Endothelial cell of umbilical vein (primary cell): ENCODE results near the gene CES5A. TPM values are rescaled to one million over a fixed set of nuclear protein-coding genes. Genes with fewer than 3 reads are reported as not detected.

Experiments
- BruUV-seq: library from RNA; stranded (reverse); fragments of 400-500 nt; replicated peaks from 2 replicates; lab custom pipeline; 2021; lab: Mats Ljungman, UMichigan
- CTCF ChIA-PET: fragments of 300-600, 350-600 bp; sonication (Branson Sonifier 250); formaldehyde crosslinking; loops from one replicate; lab custom pipeline; 2021; ENCODE audit warnings: antibody characterized with exemption, inconsistent platforms; lab: Charles Lee
- POLR2A ChIA-PET: fragments of 300-600, 350-600 bp; sonication (Branson Sonifier 250); formaldehyde crosslinking; loops from one replicate; lab custom pipeline; 2021; ENCODE audit warnings: antibody characterized with exemption, inconsistent platforms; lab: Charles Lee
- DNase-seq: peaks from one replicate; pipeline ENCODE4 v3.0.0-alpha.2; 2011; ENCODE audit warnings: low read depth, low spot score
- FAIRE-seq: peaks from 2 replicates; lab custom pipeline; 2011; peaks lifted over from hg19 to GRCh38; lab: Jason Lieb, UNC
- H2AFZ ChIP-seq: 2 replicates; pipeline ENCODE4 v1.6.0; 2012; ENCODE audit warnings: low read depth, low read length, control low read depth, inconsistent platforms
- H3K27ac ChIP-seq: 2 replicates; pipeline ENCODE4 v1.5.1; 2011; ENCODE audit warnings: low read depth, mild to moderate bottlenecking, control low read depth, low read length, moderate library complexity; ENCODE audit not compliant: insufficient read depth
- H3K27me3 ChIP-seq, 2 experiments: 2 replicates each; pipeline versions ENCODE4 v1.6.0 to v1.6.1; 2011; ENCODE audit warnings: low read length in 2 of 2, mixed read lengths in 1 of 2; ENCODE audit not compliant: control insufficient read depth in 2 of 2, insufficient read depth in 2 of 2
- H3K36me3 ChIP-seq, 2 experiments: 2 replicates in 1 of 2; 3 replicates in 1 of 2; pipeline ENCODE4 v1.5.1; 2011; ENCODE audit warnings: low read length in 2 of 2, mild to moderate bottlenecking in 1 of 2, moderate library complexity in 1 of 2; ENCODE audit not compliant: control insufficient read depth in 2 of 2, insufficient read depth in 2 of 2; ENCODE audit errors: extremely low read depth in 1 of 2
- H3K4me1 ChIP-seq: 3 replicates; pipeline ENCODE4 v1.5.1; 2011; ENCODE audit warnings: mild to moderate bottlenecking, low read length; ENCODE audit not compliant: control insufficient read depth, insufficient read depth; ENCODE audit errors: extremely low read depth
- H3K4me2 ChIP-seq: 2 replicates; pipeline ENCODE4 v1.6.1; 2011; ENCODE audit warnings: low read length, control low read depth, mixed read lengths; ENCODE audit not compliant: insufficient read depth
- H3K4me3 ChIP-seq, 3 experiments: fragments of 200-600 bp in 1 of 3; sonication (generic), shearing (Covaris generic) in 1 of 3; replicated peaks in 1 of 3; 2 replicates each; pipeline ENCODE4 v1.5.1; 2011 to 2016; ENCODE audit warnings: control low read depth in 3 of 3, low read length in 3 of 3, mild to moderate bottlenecking in 2 of 3, inconsistent platforms in 1 of 3, low read depth in 1 of 3, moderate library complexity in 1 of 3; ENCODE audit not compliant: insufficient read depth in 1 of 3
- H3K79me2 ChIP-seq: 2 replicates; pipeline ENCODE4 v1.6.0; 2012; ENCODE audit warnings: low read length, inconsistent platforms; ENCODE audit not compliant: control insufficient read depth, insufficient read depth
- H3K9ac ChIP-seq: replicated peaks from 2 replicates; pipeline ENCODE3; 2011; ENCODE audit warnings: low read length, control low read depth; ENCODE audit not compliant: insufficient read depth; ENCODE audit errors: extremely low read depth
- H3K9me1 ChIP-seq: replicated peaks from 3 replicates; pipeline ENCODE4 v1.6.0; 2011; ENCODE audit warnings: mild to moderate bottlenecking, low read length; ENCODE audit not compliant: control insufficient read depth, insufficient read depth; ENCODE audit errors: extremely low read depth
- H3K9me3 ChIP-seq: replicated peaks from 2 replicates; pipeline ENCODE4 v1.5.1; 2012; ENCODE audit warnings: low read length, inconsistent platforms; ENCODE audit not compliant: control insufficient read depth, insufficient read depth
- H4K20me1 ChIP-seq: replicated peaks from 2 replicates; pipeline ENCODE3; 2011; ENCODE audit warnings: mild to moderate bottlenecking, low read length; ENCODE audit not compliant: control insufficient read depth, insufficient read depth; ENCODE audit errors: extremely low read depth
- CTCF ChIP-seq, 2 donors: IDR thresholded peaks; 1 replicate in 1 of 2; 2 replicates in 1 of 2; pipeline ENCODE4 v1.5.1; 2011; ENCODE audit warnings: low read length in 2 of 2, mild to moderate bottlenecking in 2 of 2, moderate library complexity in 2 of 2, control low read depth in 1 of 2, inconsistent platforms in 1 of 2, low read depth in 1 of 2; ENCODE audit not compliant: insufficient read depth in 1 of 2; ENCODE audit errors: extremely low read depth in 1 of 2
- EZH2 ChIP-seq: IDR thresholded peaks from 2 replicates; pipeline ENCODE4 v1.6.1; 2012; ENCODE audit warnings: borderline replicate concordance, low read depth, mild to moderate bottlenecking, moderate library complexity, low read length, inconsistent platforms; ENCODE audit not compliant: severe bottlenecking
- FOS ChIP-seq: IDR thresholded peaks from 2 replicates; pipeline ENCODE4 v1.6.1; 2011; ENCODE audit warnings: mild to moderate bottlenecking, low read length, moderate library complexity, borderline replicate concordance; ENCODE audit not compliant: insufficient read depth
- GATA2 ChIP-seq: IDR thresholded peaks from 2 replicates; pipeline ENCODE4 v1.7.0; 2011; ENCODE audit warnings: low read depth, mild to moderate bottlenecking, moderate library complexity, mixed read lengths, low read length; ENCODE audit not compliant: insufficient read length, insufficient read depth
- JUN ChIP-seq: IDR thresholded peaks from 2 replicates; pipeline ENCODE4 v1.6.1; 2011; ENCODE audit warnings: borderline replicate concordance, low read depth; ENCODE audit not compliant: insufficient read length, insufficient read depth
- MAX ChIP-seq: IDR thresholded peaks from 2 replicates; pipeline ENCODE4 v1.6.1; 2011; ENCODE audit not compliant: insufficient read depth, insufficient read length
- MYC ChIP-seq: IDR thresholded peaks from one replicate; pipeline ENCODE4 v1.6.1; 2011; ENCODE audit warnings: mild to moderate bottlenecking, low read depth, low read length
- POLR2A ChIP-seq: IDR thresholded peaks from 2 replicates; pipeline ENCODE4 v1.6.1; 2012; ENCODE audit warnings: low read depth, mild to moderate bottlenecking, control low read depth, low read length
- POLR2AphosphoS5 ChIP-seq: IDR thresholded peaks from 2 replicates; pipeline ENCODE4 v1.6.1; 2012; ENCODE audit warnings: low read depth, mild to moderate bottlenecking, control low read depth, low read length, moderate library complexity; ENCODE audit not compliant: insufficient read depth
- dilution Hi-C: fragments of 300-500 bp; cut with MboI; formaldehyde crosslinking; loops from one replicate; pipeline ENCODE4 v1.15.0; 2019; ENCODE audit warnings: low sequenced_read_pairs; ENCODE audit not compliant: extremely low pct_ligation_motif_present
- intact Hi-C: fragments of 100-400 bp; cut with micrococcal nuclease; formaldehyde crosslinking; loops from one replicate; pipeline ENCODE4 v1.10.0; 2022
- polyA plus RNA-seq, 4 experiments: library from polyadenylated mRNA; depleted of rRNA in 3 of 4; stranded (reverse) in 3 of 4; unstranded in 1 of 4; fragments of >200 nt; gene quantifications; 2 replicates each; pipeline versions ENCODE4 v1.2.1 to v1.2.3, GENCODE V29; 2011 to 2012; ENCODE audit warnings: missing spikeins in 1 of 4
- total RNA-seq: library from RNA; stranded (reverse); gene quantifications from 2 replicates; pipeline ENCODE4 v1.2.3, GENCODE V29; 2021

CES5A gene
- total and polyA plus RNA-seq, 2 donors (not counting 3 experiments of a cell fraction or from before 2014, with no cell fraction given): not detected

DNA sequence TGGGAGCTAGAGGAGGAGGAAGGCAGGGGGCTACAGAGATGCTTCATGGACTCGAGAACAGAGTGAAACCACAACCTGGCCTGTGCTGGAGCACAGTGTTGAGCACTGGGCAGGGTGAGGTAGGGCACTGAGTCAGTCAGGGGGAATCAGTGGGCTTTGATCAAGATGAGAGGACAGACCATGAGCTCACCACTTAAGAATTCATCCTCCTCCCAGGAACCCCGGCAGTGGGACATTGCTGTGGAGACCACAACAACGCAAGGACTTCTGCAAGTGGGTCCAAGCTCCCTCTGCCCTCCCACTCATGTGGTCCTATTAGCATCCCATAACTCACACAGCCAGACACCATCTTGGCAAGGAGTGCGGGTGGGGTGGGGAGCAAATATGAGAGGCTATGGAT, 1.7 kb upstream of the CES5A start:
- TF ChIP-seq MYC (no peak), GATA2 (no peak), MAX (no peak), JUN (no peak), POLR2A (no peak), FOS (no peak), POLR2AphosphoS5 (no peak), CTCF (IDR thresholded peaks at IDR 0.05; ENCODE audit: extremely low read depth in 1 of 2, insufficient read depth in 1 of 2, low read depth in 1 of 2, low read length in 2 of 2) (no peak), EZH2 (no peak)
- Histone ChIP-seq H3K27ac (no peak overlapping the region), H3K9me3 (no peaks in the 10 kb centered on the region), H3K27me3 (no peaks in the 10 kb centered on the region), H2AFZ (no peak overlapping the region), H3K79me2 (no peaks in the 10 kb centered on the region), H3K4me2 (no peak overlapping the region), H3K9me1 (no peaks in the 10 kb centered on the region), H3K4me3 (no peak overlapping the region), H3K9ac (no peak overlapping the region), H3K36me3 (no peaks in the 10 kb centered on the region), H4K20me1 (no peaks in the 10 kb centered on the region), H3K4me1 (no peaks in the 10 kb centered on the region)
- intact Hi-C loops (no loop called here), dilution Hi-C loops (no loop called here)
- DNase-seq: no peak
- FAIRE-seq: no peak
- BruUV-seq: no TSS peak
- ChIA-PET POLR2A (no interaction called here), CTCF (no interaction called here)
